ENCODE measurements around the gene BCAR3. TPM values are rescaled to one million over a fixed set of nuclear protein-coding genes. Genes with fewer than 3 reads are reported as not detected.

The BCAR3 gene
- total and polyA plus RNA-seq, 2 experiments from 2014 or later = 22.6 to 23.7 TPM

- no peaks in the 10 kb centered on the region for H4K20me1 ChIP-seq (ENCODE audit: insufficient read depth, poor library complexity, severe bottlenecking)
- no peaks in the 10 kb centered on the region for H3K9me3 ChIP-seq (ENCODE audit: low read depth)
- peak overlapping the region; percentile 93 for H3K27ac ChIP-seq
- H3K9me2 ChIP-seq (replicated peaks; ENCODE audit: insufficient read depth) = no peaks in the 10 kb centered on the region
- TF ChIP-seq CTCF (IDR thresholded peaks at IDR 0.05; ENCODE audit: poor library complexity) = no peak
- H3K36me3 ChIP-seq (replicated peaks; ENCODE audit: insufficient read depth, low read depth) = no peaks in the 10 kb centered on the region
- H3K4me2 ChIP-seq = no peak overlapping the region
- H2AFZ ChIP-seq = no peak overlapping the region
- peaks cover 13% of the 10 kb centered on the region for H3K79me2 ChIP-seq
- WGBS (ENCODE audit: low lambda C conversion rate, missing lambda C conversion rate) = 93% methylated on average over 6 of the region's 6 CpGs
- no peaks in the 10 kb centered on the region for H3K27me3 ChIP-seq
- H3K4me3 ChIP-seq = no peak overlapping the region
- DNase-seq (ENCODE audit: low spot score) = no peak
- H3K4me1 ChIP-seq (ENCODE audit: insufficient read depth) = peaks cover 43% of the 10 kb centered on the region
These were observed 106.6 kb downstream of the BCAR3 start for GRCh38 chr1:93574991-93575390.

GRCh38 chr1:93574511-93574910 is 107.1 kb downstream of the BCAR3 start:
- Histone ChIP-seq H3K36me3 (replicated peaks; ENCODE audit: insufficient read depth, low read depth) (no peaks in the 10 kb centered on the region), H3K79me2 (peaks cover 13% of the 10 kb centered on the region), H3K9me2 (replicated peaks; ENCODE audit: insufficient read depth) (no peaks in the 10 kb centered on the region), H4K20me1 (ENCODE audit: insufficient read depth, poor library complexity, severe bottlenecking) (no peaks in the 10 kb centered on the region), H3K4me1 (ENCODE audit: insufficient read depth) (peaks cover 39% of the 10 kb centered on the region), H3K27ac (peak overlapping the region; percentile 93), H3K4me2 (no peak overlapping the region), H3K4me3 (no peak overlapping the region), H3K9me3 (ENCODE audit: low read depth) (no peaks in the 10 kb centered on the region), H3K27me3 (no peaks in the 10 kb centered on the region), H2AFZ (no peak overlapping the region)
- 89% methylated on average over 7 of the region's 7 CpGs for WGBS (ENCODE audit: low lambda C conversion rate, missing lambda C conversion rate)
- TF ChIP-seq EZH2phosphoT487 (IDR thresholded peaks at IDR 0.05; ENCODE audit: low read depth, severe bottlenecking, unreplicated experiment) (no peak), CTCF (IDR thresholded peaks at IDR 0.05; ENCODE audit: poor library complexity) (no peak), EZH2 (IDR thresholded peaks at IDR 0.05; ENCODE audit: borderline replicate concordance) (no peak)
- no peak for DNase-seq (ENCODE audit: low spot score)

GRCh38 chr1:93573940-93574469 is 107.6 kb downstream of the BCAR3 start:
- peaks cover 34% of the 10 kb centered on the region for H3K4me1 ChIP-seq (ENCODE audit: insufficient read depth)
- peaks cover 9% of the 10 kb centered on the region for H3K79me2 ChIP-seq
- H2AFZ ChIP-seq = no peak overlapping the region
- H3K27me3 ChIP-seq = no peaks in the 10 kb centered on the region
- TF ChIP-seq CTCF (IDR thresholded peaks at IDR 0.05; ENCODE audit: poor library complexity) = no peak
- TF ChIP-seq EZH2phosphoT487 (IDR thresholded peaks at IDR 0.05; ENCODE audit: low read depth, severe bottlenecking, unreplicated experiment) = no peak
- no peak for TF ChIP-seq EZH2 (IDR thresholded peaks at IDR 0.05; ENCODE audit: borderline replicate concordance)
- H4K20me1 ChIP-seq (ENCODE audit: insufficient read depth, poor library complexity, severe bottlenecking) = no peaks in the 10 kb centered on the region
- H3K4me3 ChIP-seq = no peak overlapping the region
- peak overlapping the region; percentile 93 for H3K27ac ChIP-seq
- no peaks in the 10 kb centered on the region for H3K9me3 ChIP-seq (ENCODE audit: low read depth)
- H3K4me2 ChIP-seq = no peak overlapping the region
- no peaks in the 10 kb centered on the region for H3K36me3 ChIP-seq (replicated peaks; ENCODE audit: insufficient read depth, low read depth)
- WGBS (ENCODE audit: low lambda C conversion rate, missing lambda C conversion rate) = 50% methylated on average over 1 of the region's 1 CpG
- no peak for DNase-seq (ENCODE audit: low spot score)
- H3K9me2 ChIP-seq (replicated peaks; ENCODE audit: insufficient read depth) = no peaks in the 10 kb centered on the region
